Karpas-422 (cell line): ENCODE data around the gene SORD. TPM values are rescaled to one million over a fixed set of nuclear protein-coding genes. Genes with fewer than 3 reads are reported as not detected.

ENCODE experiments used
- DNase-seq: peaks from one replicate; pipeline ENCODE4 v3.0.0-alpha.2; 2015
- H2AFZ ChIP-seq: fragments of 200-600 bp; sonication (generic); 2 replicates; pipeline ENCODE4 v1.6.1; 2014; ENCODE audit warnings: antibody characterized with exemption, low read length, mixed read lengths
- H3K27ac ChIP-seq: fragments of 200-600 bp; sonication (generic); 2 replicates; pipeline ENCODE4 v1.5.1; 2014; ENCODE audit warnings: mild to moderate bottlenecking, low read length, moderate library complexity
- H3K27me3 ChIP-seq: fragments of 200-600 bp; sonication (generic); 2 replicates; pipeline ENCODE4 v1.6.1; 2014; ENCODE audit warnings: low read length, mixed read lengths
- H3K36me3 ChIP-seq: fragments of 200-600 bp; sonication (generic); 2 replicates; pipeline ENCODE4 v1.6.1; 2014; ENCODE audit warnings: low read length, mixed read lengths; ENCODE audit not compliant: insufficient read depth
- H3K4me1 ChIP-seq: fragments of 200-600 bp; sonication (generic); 2 replicates; pipeline ENCODE4 v1.6.1; 2014; ENCODE audit warnings: mild to moderate bottlenecking, low read length, mixed read lengths
- H3K4me2 ChIP-seq: fragments of 200-600 bp; sonication (generic); 2 replicates; pipeline ENCODE4 v1.6.1; 2014; ENCODE audit warnings: low read length, low read depth, mild to moderate bottlenecking; ENCODE audit not compliant: poor library complexity, severe bottlenecking
- H3K4me3 ChIP-seq: fragments of 200-600 bp; sonication (generic); 2 replicates; pipeline ENCODE4 v1.5.1; 2014; ENCODE audit warnings: mild to moderate bottlenecking, antibody characterized with exemption, low read length, mixed read lengths
- H3K79me2 ChIP-seq: fragments of 200-600 bp; sonication (generic); 2 replicates; pipeline ENCODE4 v1.6.1; 2014; ENCODE audit warnings: mild to moderate bottlenecking, low read length, mixed read lengths
- H3K9ac ChIP-seq: fragments of 200-600 bp; sonication (generic); 2 replicates; pipeline ENCODE4 v1.6.0; 2014; ENCODE audit warnings: low read length
- H3K9me2 ChIP-seq: fragments of 200-600 bp; sonication (generic), shearing (Covaris generic); replicated peaks from 2 replicates; pipeline ENCODE4 v1.6.0; 2014; ENCODE audit warnings: mild to moderate bottlenecking, low read length, moderate library complexity; ENCODE audit not compliant: insufficient read depth
- H3K9me3 ChIP-seq: fragments of 300-700, 200-600 bp; sonication (generic); 2 replicates; pipeline ENCODE4 v1.6.1; 2014; ENCODE audit warnings: low read length, mixed read lengths
- H4K20me1 ChIP-seq: fragments of 200-600 bp; sonication (generic); 2 replicates; pipeline ENCODE4 v1.6.1; 2014; ENCODE audit warnings: mild to moderate bottlenecking, antibody characterized with exemption, low read length, low read depth; ENCODE audit not compliant: insufficient read depth
- total RNA-seq: library from RNA; depleted of rRNA; stranded (reverse); fragments of >200 nt; shearing (Covaris generic); gene quantifications from 2 replicates; pipeline ENCODE4 v1.2.3, GENCODE V29; 2014; ENCODE audit warnings: low replicate concordance

SORD gene
- total RNA-seq, 1 experiment from 2014 or later = 33.5 TPM

DNA sequence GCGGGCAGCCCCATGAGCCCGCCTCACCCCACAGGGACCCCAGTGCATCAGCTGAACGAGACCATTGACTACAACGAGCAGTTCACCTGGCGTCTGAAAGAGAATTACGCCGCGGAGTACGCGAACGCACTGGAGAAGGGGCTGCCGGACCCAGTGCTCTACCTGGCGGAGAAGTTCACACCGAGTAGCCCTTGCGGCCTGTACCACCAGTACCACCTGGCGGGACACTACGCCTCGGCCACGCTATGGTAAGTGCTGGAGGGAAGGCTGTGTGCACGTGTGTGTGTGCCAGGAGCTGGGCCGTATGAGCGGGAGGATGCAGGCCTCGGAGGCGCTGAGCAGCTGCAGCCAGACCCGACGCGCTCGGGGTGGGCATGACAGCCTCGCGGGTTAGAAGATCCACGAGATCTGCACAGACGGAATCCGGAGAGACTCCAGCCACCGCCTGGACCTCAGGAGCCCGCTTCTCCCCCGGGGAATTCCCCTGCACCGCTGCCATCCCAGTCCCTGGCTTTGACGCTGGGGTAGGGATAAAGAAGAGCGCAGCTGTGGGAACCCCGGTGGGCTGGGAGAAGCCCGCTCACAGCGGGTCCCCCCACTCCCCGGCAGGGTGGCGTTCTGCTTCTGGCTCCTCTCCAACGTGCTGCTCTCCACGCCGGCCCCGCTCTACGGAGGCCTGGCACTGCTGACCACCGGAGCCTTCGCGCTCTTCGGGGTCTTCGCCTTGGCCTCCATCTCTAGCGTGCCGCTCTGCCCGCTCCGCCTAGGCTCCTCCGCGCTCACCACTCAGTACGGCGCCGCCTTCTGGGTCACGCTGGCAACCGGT, 93.7 kb downstream of the SORD start:
- no peak overlapping the region for H3K4me2 ChIP-seq
- H3K27me3 ChIP-seq = no peaks in the 10 kb centered on the region
- H2AFZ ChIP-seq = no peak overlapping the region
- H3K9ac ChIP-seq = no peak overlapping the region
- no peak for DNase-seq
- no peaks in the 10 kb centered on the region for H3K9me3 ChIP-seq
- no peaks in the 10 kb centered on the region for H3K36me3 ChIP-seq
- H3K4me3 ChIP-seq = no peak overlapping the region
- H3K4me1 ChIP-seq = peaks cover 9% of the 10 kb centered on the region
- no peaks in the 10 kb centered on the region for H4K20me1 ChIP-seq
- H3K9me2 ChIP-seq = no peaks in the 10 kb centered on the region
- no peaks in the 10 kb centered on the region for H3K79me2 ChIP-seq
- H3K27ac ChIP-seq = no peak overlapping the region

DNA sequence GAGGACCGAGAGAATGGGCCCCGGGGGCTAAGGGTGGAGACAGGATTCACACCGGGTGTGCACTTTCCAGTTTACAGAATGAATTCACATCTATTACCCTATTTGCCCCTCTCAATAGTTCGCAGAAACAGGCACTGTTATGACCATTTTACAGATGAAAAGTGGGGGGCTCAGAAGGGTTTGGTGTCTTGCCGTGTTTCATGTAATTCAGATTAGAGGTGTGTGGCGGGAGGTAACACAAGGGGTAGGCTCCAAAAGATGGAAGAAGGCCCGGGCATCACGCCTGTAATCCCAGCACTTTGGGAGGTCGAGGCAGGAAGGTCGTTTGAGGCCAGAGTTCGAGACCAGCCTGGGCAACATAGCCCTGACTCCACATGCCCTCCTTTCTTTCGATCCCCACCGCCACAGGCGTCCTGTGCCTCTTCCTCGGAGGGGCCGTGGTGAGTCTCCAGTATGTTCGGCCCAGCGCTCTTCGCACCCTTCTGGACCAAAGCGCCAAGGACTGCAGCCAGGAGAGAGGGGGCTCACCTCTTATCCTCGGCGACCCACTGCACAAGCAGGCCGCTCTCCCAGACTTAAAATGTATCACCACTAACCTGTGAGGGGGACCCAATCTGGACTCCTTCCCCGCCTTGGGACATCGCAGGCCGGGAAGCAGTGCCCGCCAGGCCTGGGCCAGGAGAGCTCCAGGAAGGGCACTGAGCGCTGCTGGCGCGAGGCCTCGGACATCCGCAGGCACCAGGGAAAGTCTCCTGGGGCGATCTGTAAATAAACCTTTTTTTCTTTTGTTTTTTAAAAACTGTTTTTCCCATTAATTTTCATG, 94.5 kb downstream of the SORD start:
- Histone ChIP-seq H3K9me3 (no peaks in the 10 kb centered on the region), H3K36me3 (no peaks in the 10 kb centered on the region), H3K27me3 (no peaks in the 10 kb centered on the region), H3K4me3 (no peak overlapping the region), H3K9ac (no peak overlapping the region), H3K4me1 (peaks cover 9% of the 10 kb centered on the region), H3K4me2 (no peak overlapping the region), H4K20me1 (no peaks in the 10 kb centered on the region), H3K9me2 (no peaks in the 10 kb centered on the region), H3K79me2 (no peaks in the 10 kb centered on the region), H2AFZ (no peak overlapping the region), H3K27ac (no peak overlapping the region)
- no peak for DNase-seq

DNA sequence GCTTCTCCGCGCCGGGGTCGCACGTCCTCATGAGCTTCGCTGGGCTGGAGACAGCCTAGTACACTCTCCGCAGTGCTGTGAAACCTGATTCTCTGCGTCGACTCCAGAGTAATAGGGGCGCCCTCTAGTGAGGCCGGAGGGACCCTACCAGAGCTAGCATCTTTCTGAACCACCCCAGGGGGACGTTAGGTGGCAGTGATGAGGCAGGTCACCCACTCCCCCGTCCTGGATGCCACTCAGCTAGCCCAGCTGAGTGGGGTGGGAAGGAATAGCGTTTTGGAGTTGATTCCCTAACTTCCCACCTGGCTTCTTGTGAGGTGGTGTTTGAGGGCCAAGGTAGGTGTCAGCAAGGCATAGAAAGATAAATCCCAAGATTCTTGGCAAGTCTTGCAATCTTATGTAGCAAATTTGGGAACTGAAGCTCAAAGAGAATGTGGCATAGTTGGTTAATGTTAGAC, 95.2 kb downstream of the SORD start:
- Histone ChIP-seq H2AFZ (no peak overlapping the region), H3K4me1 (peaks cover 9% of the 10 kb centered on the region), H3K4me2 (no peak overlapping the region), H3K4me3 (no peak overlapping the region), H3K9me3 (no peaks in the 10 kb centered on the region), H3K36me3 (no peaks in the 10 kb centered on the region), H3K27me3 (no peaks in the 10 kb centered on the region), H4K20me1 (no peaks in the 10 kb centered on the region), H3K9ac (no peak overlapping the region), H3K27ac (no peak overlapping the region), H3K9me2 (no peaks in the 10 kb centered on the region), H3K79me2 (no peaks in the 10 kb centered on the region)
- DNase-seq = peak; percentile 93

DNA sequence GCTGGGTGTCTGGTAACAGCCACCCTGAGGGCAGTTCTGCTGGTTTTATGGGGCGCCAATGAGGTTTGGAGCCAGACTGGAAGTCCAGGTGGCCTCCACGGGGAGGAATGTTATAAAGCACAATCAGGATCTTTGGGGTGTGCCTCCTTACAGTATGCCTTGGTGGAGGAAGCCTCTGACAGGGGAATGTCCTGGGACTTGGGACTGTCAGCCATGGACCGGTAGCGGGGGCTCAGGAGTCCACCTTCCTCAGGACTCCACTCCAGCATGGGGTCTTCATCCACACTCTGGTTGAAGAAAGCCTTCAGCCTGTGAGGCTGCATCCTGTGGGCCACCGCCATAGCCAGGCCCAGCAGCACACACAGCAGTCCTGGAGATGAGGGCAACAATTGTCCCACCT, 96.0 kb downstream of the SORD start:
- Histone ChIP-seq H3K9me2 (no peaks in the 10 kb centered on the region), H3K27ac (no peak overlapping the region), H3K9ac (no peak overlapping the region), H3K36me3 (no peaks in the 10 kb centered on the region), H3K4me2 (no peak overlapping the region), H3K4me3 (no peak overlapping the region), H3K27me3 (no peaks in the 10 kb centered on the region), H3K79me2 (no peaks in the 10 kb centered on the region), H4K20me1 (no peaks in the 10 kb centered on the region), H2AFZ (no peak overlapping the region), H3K9me3 (no peaks in the 10 kb centered on the region), H3K4me1 (peaks cover 7% of the 10 kb centered on the region)
- DNase-seq = no peak

DNA sequence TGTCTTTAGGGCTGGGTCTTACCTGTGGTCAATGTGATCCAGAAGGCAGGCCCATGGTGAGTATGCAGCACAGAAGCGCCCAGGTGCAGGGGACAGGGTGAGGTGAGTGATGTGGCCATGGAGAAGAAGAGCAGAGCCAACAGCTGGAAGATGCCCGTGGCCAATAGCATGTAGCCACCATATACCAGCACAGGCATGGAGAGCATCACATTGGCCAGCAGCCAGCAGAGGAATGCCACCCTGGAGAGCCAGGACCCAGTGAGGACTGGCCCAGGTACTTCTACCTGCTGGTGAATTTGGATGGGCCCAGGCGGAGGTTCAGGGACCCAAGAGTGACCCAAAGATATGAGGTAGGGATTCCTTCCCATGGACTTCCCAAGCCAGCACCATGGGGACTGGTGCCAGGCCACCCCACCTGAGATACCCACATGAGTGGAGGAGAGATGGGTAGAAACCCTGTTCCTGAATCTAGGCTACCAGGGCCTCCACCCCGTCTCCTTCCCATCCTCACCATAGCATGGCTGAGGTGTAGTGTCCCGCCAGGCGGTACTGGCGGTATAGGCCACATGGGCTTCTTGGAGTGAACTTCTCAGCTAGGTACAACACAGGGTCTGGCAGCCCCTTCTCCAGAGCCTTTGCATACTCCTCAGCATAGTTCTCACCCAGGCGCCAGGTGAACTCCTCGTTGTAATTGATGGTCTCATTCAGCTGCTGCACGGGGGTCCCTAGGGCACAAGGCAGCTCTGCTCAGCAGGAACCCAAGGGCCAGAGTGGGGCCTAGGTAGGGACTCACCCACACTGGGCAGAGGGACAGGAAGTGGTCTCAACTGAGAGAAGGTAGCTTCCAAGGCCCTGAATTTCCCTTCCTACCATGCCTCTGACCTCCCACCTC, 97.3 kb downstream of the SORD start:
- Histone ChIP-seq H3K4me1 (no peaks in the 10 kb centered on the region), H3K27me3 (no peaks in the 10 kb centered on the region), H3K4me2 (no peak overlapping the region), H3K36me3 (no peaks in the 10 kb centered on the region), H3K9me2 (no peaks in the 10 kb centered on the region), H4K20me1 (no peaks in the 10 kb centered on the region), H3K9ac (no peak overlapping the region), H2AFZ (no peak overlapping the region), H3K27ac (no peak overlapping the region), H3K4me3 (no peak overlapping the region), H3K9me3 (no peaks in the 10 kb centered on the region), H3K79me2 (no peaks in the 10 kb centered on the region)
- no peak for DNase-seq

DNA sequence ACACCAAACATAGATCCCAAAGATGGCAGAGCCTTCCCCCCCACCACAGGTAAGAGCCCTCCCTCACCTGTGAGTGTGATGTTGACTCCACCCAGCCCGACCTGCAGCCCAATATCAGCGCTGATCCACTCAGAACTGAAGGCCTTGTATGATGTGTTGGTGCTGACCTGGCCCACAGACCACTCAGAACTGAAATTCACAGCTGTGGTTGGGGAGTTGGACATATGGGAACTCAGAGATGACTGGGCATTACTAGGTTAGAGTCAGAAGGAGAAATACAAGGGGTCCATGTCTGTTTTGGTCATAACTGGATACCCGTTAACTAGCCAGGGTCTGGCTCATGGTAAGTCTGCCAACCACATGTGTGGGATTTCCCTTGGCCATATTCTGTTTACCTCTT, 98.0 kb downstream of the SORD start:
- Histone ChIP-seq H3K4me2 (no peak overlapping the region), H3K27me3 (no peaks in the 10 kb centered on the region), H3K36me3 (no peaks in the 10 kb centered on the region), H3K4me1 (no peaks in the 10 kb centered on the region), H3K27ac (no peak overlapping the region), H3K9ac (no peak overlapping the region), H3K4me3 (no peak overlapping the region), H3K9me3 (no peaks in the 10 kb centered on the region), H3K79me2 (no peaks in the 10 kb centered on the region), H4K20me1 (no peaks in the 10 kb centered on the region), H2AFZ (no peak overlapping the region), H3K9me2 (no peaks in the 10 kb centered on the region)
- DNase-seq = no peak

DNA sequence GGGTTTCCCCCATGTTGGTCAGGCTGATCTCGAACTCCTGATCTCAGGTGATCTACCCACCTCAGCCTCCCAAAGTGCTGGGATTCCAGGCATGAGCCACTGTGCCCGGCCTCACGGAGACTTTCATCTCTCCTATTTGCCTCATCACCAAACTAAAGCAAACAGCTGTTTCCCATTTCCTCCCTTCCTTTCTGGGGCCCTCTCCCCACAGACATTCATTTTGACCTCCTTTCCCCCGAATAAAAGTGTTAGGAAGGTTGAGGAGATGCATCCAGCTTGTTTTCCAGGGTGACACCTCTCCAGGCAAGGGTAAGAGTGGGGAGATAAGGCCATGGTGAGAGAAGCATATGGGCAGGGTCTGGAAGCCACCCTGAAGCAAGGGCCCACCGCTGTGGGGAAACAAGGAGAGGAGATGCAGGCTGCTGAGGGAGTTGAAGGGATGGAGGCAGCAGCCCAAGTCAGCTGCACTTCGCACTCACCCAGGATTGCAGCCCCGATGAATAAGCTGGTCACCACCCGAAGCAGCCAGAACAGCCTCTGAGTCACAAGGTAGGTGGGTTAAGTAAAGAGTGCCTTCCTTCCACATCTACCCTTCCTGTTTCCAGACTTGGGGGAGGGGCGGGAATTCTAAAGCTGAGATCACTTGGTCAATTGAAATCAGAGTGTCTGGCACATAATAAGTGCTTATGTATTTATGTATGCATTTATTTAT, 98.9 kb downstream of the SORD start:
- no peaks in the 10 kb centered on the region for H4K20me1 ChIP-seq
- H3K36me3 ChIP-seq = no peaks in the 10 kb centered on the region
- no peaks in the 10 kb centered on the region for H3K9me2 ChIP-seq
- no peak overlapping the region for H3K27ac ChIP-seq
- H3K79me2 ChIP-seq = no peaks in the 10 kb centered on the region
- DNase-seq = no peak
- H3K9ac ChIP-seq = no peak overlapping the region
- H3K4me3 ChIP-seq = no peak overlapping the region
- H3K9me3 ChIP-seq = no peaks in the 10 kb centered on the region
- H3K27me3 ChIP-seq = no peaks in the 10 kb centered on the region
- no peak overlapping the region for H3K4me2 ChIP-seq
- no peaks in the 10 kb centered on the region for H3K4me1 ChIP-seq
- H2AFZ ChIP-seq = no peak overlapping the region
